ENCODE data around the gene ATP6V0A4. TPM values are rescaled to one million over a fixed set of nuclear protein-coding genes. Genes with fewer than 3 reads are reported as not detected.

ATP6V0A4 gene
- total and polyA plus RNA-seq, 2 donors (not counting 1 experiment from before 2014, with no cell fraction given): not detected

GRCh38 chr7:138705167-138705566, 92.8 kb downstream of the ATP6V0A4 start:
- H3K4me3 Mint-ChIP-seq: no peak overlapping the region
- no peaks in the 10 kb centered on the region for H3K4me1 ChIP-seq (ENCODE audit: control insufficient read depth in 2 of 2, insufficient read depth in 2 of 2, low read length in 2 of 2)
- no peaks in the 10 kb centered on the region for H3K27me3 ChIP-seq (replicated peaks in 1 of 4; ENCODE audit: control extremely low read depth in 1 of 4, control insufficient read depth in 3 of 4, insufficient read depth in 4 of 4, low read length in 3 of 4)
- intact Hi-C loops (cut with micrococcal nuclease): no loop called here
- H4K20me1 ChIP-seq (ENCODE audit: control insufficient read depth, insufficient read depth, low read length, poor library complexity, severe bottlenecking): no peaks in the 10 kb centered on the region
- no peak overlapping the region for H3K4me2 ChIP-seq (replicated peaks; ENCODE audit: low read depth, low read length, poor library complexity, severe bottlenecking)
- no peak overlapping the region for H3K27ac ChIP-seq (ENCODE audit: low read length in 2 of 2)
- ATAC-seq (ENCODE audit: low read depth) (no peak), DNase-seq (no peak)
- H3K9ac ChIP-seq (ENCODE audit: low read length): no peak overlapping the region
- H3K9me3 Mint-ChIP-seq (ENCODE audit: insufficient read depth): no peaks in the 10 kb centered on the region
- 19% methylated on average over 7 of the region's 7 CpGs for WGBS (ENCODE audit: insufficient coverage)
- no peaks in the 10 kb centered on the region for H3K36me3 ChIP-seq (replicated peaks in 1 of 2; ENCODE audit: control extremely low read depth in 1 of 2, control insufficient read depth in 1 of 2, extremely low read depth in 1 of 2, insufficient read depth in 2 of 2, low read length in 1 of 2)
- POLR2A ChIA-PET: no interaction called here
- H3K4me1 Mint-ChIP-seq: no peaks in the 10 kb centered on the region
- H3K4me3 ChIP-seq (ENCODE audit: control extremely low read depth in 1 of 5, extremely low read depth in 1 of 5, insufficient read depth in 1 of 5, low read depth in 2 of 5, low read length in 4 of 5): no peak overlapping the region
- no peaks in the 10 kb centered on the region for H3K27me3 Mint-ChIP-seq
- CTCF ChIA-PET: no interaction called here
- H3K79me2 ChIP-seq (ENCODE audit: control insufficient read depth, insufficient read depth, low read length): no peaks in the 10 kb centered on the region
- H3K9me3 ChIP-seq (ENCODE audit: control extremely low read depth in 1 of 3, control insufficient read depth in 2 of 3, insufficient read depth in 1 of 3, low read length in 2 of 3): no peaks in the 10 kb centered on the region
- no peak overlapping the region for H3K27ac Mint-ChIP-seq
- no peak overlapping the region for H2AFZ ChIP-seq (ENCODE audit: insufficient read depth, low read depth, low read length, poor library complexity, severe bottlenecking)
- TF ChIP-seq EZH2 (IDR thresholded peaks at IDR 0.05; ENCODE audit: borderline replicate concordance, insufficient read depth, low read depth, low read length, poor library complexity, severe bottlenecking): no peak
- TF ChIP-seq CTCF (IDR thresholded peaks at IDR 0.05): no peak

GRCh38 chr7:138701537-138701923, 96.5 kb downstream of the ATP6V0A4 start:
- no peaks in the 10 kb centered on the region for H3K9me3 Mint-ChIP-seq (ENCODE audit: insufficient read depth)
- no peak overlapping the region for H2AFZ ChIP-seq (ENCODE audit: insufficient read depth, low read depth, low read length, poor library complexity, severe bottlenecking)

More at GRCh38 chr7:138701537-138701923, 96.5 kb downstream of the ATP6V0A4 start:
- Histone ChIP-seq H3K79me2 (ENCODE audit: control insufficient read depth, insufficient read depth, low read length) (no peaks in the 10 kb centered on the region), H3K36me3 (replicated peaks in 1 of 2; ENCODE audit: control extremely low read depth in 1 of 2, control insufficient read depth in 1 of 2, extremely low read depth in 1 of 2, insufficient read depth in 2 of 2, low read length in 1 of 2) (no peaks in the 10 kb centered on the region), H3K4me1 (ENCODE audit: control insufficient read depth in 2 of 2, insufficient read depth in 2 of 2, low read length in 2 of 2) (no peaks in the 10 kb centered on the region), H3K9me3 (ENCODE audit: control extremely low read depth in 1 of 3, control insufficient read depth in 2 of 3, insufficient read depth in 1 of 3, low read length in 2 of 3) (peaks cover 0 to 4% (median 0%) of the 10 kb centered on the region in 3 donors), H4K20me1 (ENCODE audit: control insufficient read depth, insufficient read depth, low read length, poor library complexity, severe bottlenecking) (no peaks in the 10 kb centered on the region), H3K27me3 (replicated peaks in 1 of 4; ENCODE audit: control extremely low read depth in 1 of 4, control insufficient read depth in 3 of 4, insufficient read depth in 4 of 4, low read length in 3 of 4) (no peaks in the 10 kb centered on the region), H3K4me3 (ENCODE audit: control extremely low read depth in 1 of 5, extremely low read depth in 1 of 5, insufficient read depth in 1 of 5, low read depth in 2 of 5, low read length in 4 of 5) (no peak overlapping the region), H3K27ac (ENCODE audit: low read length in 2 of 2) (no peak overlapping the region), H3K9ac (ENCODE audit: low read length) (no peak overlapping the region), H3K4me2 (replicated peaks; ENCODE audit: low read depth, low read length, poor library complexity, severe bottlenecking) (no peak overlapping the region)
- 67% methylated on average over 1 of the region's 2 CpGs for WGBS (ENCODE audit: insufficient coverage)
- ChIA-PET POLR2A (no interaction called here), CTCF (no interaction called here)
- intact Hi-C loops (cut with micrococcal nuclease): no loop called here
- Mint-ChIP-seq H3K27ac (no peak overlapping the region), H3K4me3 (no peak overlapping the region), H3K27me3 (no peaks in the 10 kb centered on the region), H3K4me1 (no peaks in the 10 kb centered on the region)
- no peak for ATAC-seq (ENCODE audit: low read depth)
- no peak for DNase-seq
- TF ChIP-seq CTCF (IDR thresholded peaks at IDR 0.05): no peak
- no peak for TF ChIP-seq EZH2 (IDR thresholded peaks at IDR 0.05; ENCODE audit: borderline replicate concordance, insufficient read depth, low read depth, low read length, poor library complexity, severe bottlenecking)

All from B cell (primary cell).